GM12878 (cell line): Measurements from ENCODE around the gene UQCC5. TPM values are rescaled to one million over a fixed set of nuclear protein-coding genes. Genes with fewer than 3 reads are reported as not detected.

Experiments used
- BCL3 ChIP-seq: IDR thresholded peaks from 2 replicates; pipeline ENCODE4 v1.6.1; 2011; ENCODE audit warnings: borderline replicate concordance, low read depth, mild to moderate bottlenecking, moderate library complexity, low read length; ENCODE audit not compliant: insufficient read depth, poor library complexity, severe bottlenecking
- HSF1 ChIP-seq: fragments of 150-350 bp; IDR thresholded peaks from 2 replicates; pipeline ENCODE4 v1.6.1; 2014; ENCODE audit warnings: mild to moderate bottlenecking, low read depth, low read length
- MEF2A ChIP-seq: IDR thresholded peaks from 2 replicates; pipeline ENCODE4 v1.6.1; 2011; ENCODE audit warnings: low read depth, mild to moderate bottlenecking, low read length, moderate library complexity; ENCODE audit not compliant: insufficient read depth
- RFX5 ChIP-seq: IDR thresholded peaks from 2 replicates; pipeline ENCODE4 v1.6.1; 2011; ENCODE audit warnings: low read depth, low read length, improper control_type of control experiment
- SMAD1 ChIP-seq: fragments of 450-650 bp; IDR thresholded peaks from 2 replicates; pipeline ENCODE4 v1.6.1; 2018; ENCODE audit warnings: mild to moderate bottlenecking, low read depth; ENCODE audit not compliant: partially characterized antibody
- ZSCAN29 ChIP-seq: fragments of 450-650 bp; IDR thresholded peaks from 2 replicates; pipeline ENCODE4 v1.6.1; 2017; ENCODE audit warnings: mild to moderate bottlenecking, moderate library complexity
- polyA plus RNA-seq, 11 experiments: library from polyadenylated mRNA; depleted of rRNA in 4 of 11; unstranded in 6 of 11; stranded (reverse) in 5 of 11; fragments of >200 nt; fragmentation: Nextera tagmentation in 4 of 11; fragmentation: Illumina TruSeq in 1 of 11; extraction: Ambion mirVana in 4 of 11; extraction: Trizol in 1 of 11; gene quantifications; 1 replicate in 1 of 11; 2 replicates in 10 of 11; pipeline versions ENCODE4 v1.2.1 to v1.2.3, GENCODE V29; 2011 to 2016; ENCODE audit warnings: inconsistent platforms in 2 of 11, missing spikeins in 2 of 11, low read depth in 1 of 11
- total RNA-seq, 4 experiments: library from RNA; depleted of rRNA in 3 of 4; stranded (reverse); fragments of >200 nt in 3 of 4; fragmentation: Illumina TruSeq in 1 of 4; extraction: Trizol in 1 of 4; gene quantifications; 2 replicates each; pipeline versions ENCODE4 v1.2.1 to v1.2.3, GENCODE V29; 2013 to 2021
- TF ChIP-seq, protein P1 (sequence below): fragments of 450-650 bp; IDR thresholded peaks from 2 replicates; pipeline ENCODE4 v1.6.1; 2018; ENCODE audit warnings: mild to moderate bottlenecking, low read depth, moderate library complexity; ENCODE audit not compliant: partially characterized antibody
- TF ChIP-seq, protein P2 (sequence below): fragments of 450-650 bp; IDR thresholded peaks from 2 replicates; pipeline ENCODE4 v1.6.1; 2017; ENCODE audit warnings: low read depth, mild to moderate bottlenecking, moderate library complexity

The UQCC5 gene
- total and polyA plus RNA-seq, 10 of the 15 experiments (the other 5 are each of a cell fraction or from before 2014, with no cell fraction given), result 15.1 to 84.8 (median 28.0) TPM

- TF ChIP-seq, protein P1, sequence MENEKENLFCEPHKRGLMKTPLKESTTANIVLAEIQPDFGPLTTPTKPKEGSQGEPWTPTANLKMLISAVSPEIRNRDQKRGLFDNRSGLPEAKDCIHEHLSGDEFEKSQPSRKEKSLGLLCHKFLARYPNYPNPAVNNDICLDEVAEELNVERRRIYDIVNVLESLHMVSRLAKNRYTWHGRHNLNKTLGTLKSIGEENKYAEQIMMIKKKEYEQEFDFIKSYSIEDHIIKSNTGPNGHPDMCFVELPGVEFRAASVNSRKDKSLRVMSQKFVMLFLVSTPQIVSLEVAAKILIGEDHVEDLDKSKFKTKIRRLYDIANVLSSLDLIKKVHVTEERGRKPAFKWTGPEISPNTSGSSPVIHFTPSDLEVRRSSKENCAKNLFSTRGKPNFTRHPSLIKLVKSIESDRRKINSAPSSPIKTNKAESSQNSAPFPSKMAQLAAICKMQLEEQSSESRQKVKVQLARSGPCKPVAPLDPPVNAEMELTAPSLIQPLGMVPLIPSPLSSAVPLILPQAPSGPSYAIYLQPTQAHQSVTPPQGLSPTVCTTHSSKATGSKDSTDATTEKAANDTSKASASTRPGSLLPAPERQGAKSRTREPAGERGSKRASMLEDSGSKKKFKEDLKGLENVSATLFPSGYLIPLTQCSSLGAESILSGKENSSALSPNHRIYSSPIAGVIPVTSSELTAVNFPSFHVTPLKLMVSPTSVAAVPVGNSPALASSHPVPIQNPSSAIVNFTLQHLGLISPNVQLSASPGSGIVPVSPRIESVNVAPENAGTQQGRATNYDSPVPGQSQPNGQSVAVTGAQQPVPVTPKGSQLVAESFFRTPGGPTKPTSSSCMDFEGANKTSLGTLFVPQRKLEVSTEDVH, result no peak
- no peak for TF ChIP-seq MEF2A
- TF ChIP-seq ZSCAN29, result no peak
- TF ChIP-seq, protein P2, sequence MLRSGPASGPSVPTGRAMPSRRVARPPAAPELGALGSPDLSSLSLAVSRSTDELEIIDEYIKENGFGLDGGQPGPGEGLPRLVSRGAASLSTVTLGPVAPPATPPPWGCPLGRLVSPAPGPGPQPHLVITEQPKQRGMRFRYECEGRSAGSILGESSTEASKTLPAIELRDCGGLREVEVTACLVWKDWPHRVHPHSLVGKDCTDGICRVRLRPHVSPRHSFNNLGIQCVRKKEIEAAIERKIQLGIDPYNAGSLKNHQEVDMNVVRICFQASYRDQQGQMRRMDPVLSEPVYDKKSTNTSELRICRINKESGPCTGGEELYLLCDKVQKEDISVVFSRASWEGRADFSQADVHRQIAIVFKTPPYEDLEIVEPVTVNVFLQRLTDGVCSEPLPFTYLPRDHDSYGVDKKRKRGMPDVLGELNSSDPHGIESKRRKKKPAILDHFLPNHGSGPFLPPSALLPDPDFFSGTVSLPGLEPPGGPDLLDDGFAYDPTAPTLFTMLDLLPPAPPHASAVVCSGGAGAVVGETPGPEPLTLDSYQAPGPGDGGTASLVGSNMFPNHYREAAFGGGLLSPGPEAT, result no peak
- TF ChIP-seq HSF1, result no peak
- TF ChIP-seq SMAD1, result no peak
- no peak for TF ChIP-seq BCL3
- TF ChIP-seq RFX5, result no peak
Measured at GRCh38 chr3:52521881-52522650, 14.3 kb upstream of the UQCC5 start (continued).
